DMS79 (cell line): ENCODE measurements around the gene STKLD1.

ENCODE experiments used
- DNase-seq: peaks from one replicate; lab custom pipeline; 2025; lab: John Stamatoyannopoulos, UW

Gene STKLD1

DNA sequence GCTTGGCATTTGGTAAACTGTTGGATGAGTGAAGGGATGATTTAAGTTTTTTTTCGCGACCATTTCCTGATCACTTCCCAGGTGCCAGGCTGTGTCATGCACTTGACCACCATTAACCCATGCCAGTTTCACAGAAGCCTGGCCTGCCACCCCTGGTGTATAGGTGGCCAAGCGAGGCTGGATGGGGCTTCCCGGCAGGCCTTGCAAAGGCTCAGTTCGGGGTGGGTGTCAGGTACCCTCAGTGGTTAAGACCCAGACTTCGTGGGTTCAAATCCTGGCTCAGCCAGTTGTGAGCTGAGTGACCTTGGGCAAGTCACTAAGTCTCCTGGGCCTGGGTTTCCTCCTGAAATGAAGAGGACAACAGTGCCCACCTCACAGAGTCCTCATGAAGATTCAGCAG lies 30.6 kb upstream of the STKLD1 start:
- DNase-seq: no peak

DNA sequence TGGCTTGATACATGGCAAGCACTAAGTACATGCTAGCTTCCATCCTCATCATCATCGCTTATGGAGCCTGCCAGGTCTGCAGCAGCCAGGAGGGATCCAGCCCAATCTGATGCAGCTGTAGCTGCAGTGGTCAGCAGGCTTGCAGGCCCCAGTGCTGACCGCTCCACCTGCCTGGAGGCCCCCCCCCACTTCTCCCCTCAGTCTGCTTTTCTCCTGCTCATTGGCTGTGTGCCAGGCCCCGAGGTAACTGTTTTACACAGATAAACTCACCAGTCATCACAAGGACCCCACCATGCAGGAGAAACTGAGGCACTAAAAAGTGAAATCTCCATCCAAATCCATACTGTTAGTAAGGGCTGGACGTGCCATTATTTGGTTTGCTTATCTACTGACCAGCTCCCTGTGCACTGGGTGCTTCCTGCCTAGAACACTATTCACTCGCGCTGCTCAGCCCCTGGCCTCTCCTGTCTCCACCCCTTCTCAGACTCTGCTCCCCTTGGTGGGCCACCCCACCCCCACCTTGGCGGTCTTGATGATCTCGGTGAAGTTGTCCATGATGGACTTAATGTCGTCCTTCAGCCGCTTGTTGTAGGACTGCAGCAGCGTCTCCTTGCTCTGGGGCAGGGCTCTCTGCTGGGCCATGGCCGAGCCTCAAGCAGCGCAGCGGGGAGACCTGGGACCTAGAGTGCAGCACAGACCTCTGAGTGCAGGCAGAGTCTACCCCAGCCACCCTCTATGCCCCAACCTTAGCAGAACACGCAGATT lies 30.0 kb upstream of the STKLD1 start:
- DNase-seq: no peak

DNA sequence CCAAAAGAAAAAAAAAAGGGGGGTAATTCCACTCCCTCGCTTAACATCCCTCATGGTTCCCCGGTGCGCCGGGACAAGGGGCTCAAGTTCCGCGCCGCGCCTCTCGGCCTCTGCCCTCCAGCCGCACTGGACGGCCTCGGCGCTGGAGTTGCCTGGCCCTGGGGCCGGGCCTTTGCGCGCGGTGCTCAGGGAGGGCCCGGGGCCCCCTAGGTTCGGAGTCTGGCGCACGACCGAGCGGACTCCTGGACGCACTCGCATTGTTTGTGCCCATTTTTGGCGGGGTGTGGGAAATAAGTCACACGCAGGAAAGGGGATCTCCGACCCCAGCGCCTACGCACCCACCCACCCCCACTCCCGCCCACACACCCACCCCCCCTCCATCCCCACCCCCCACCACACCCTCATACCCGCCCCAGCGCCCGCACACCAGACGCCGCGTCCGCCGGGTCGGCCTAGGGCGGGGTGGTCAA lies 28.6 kb upstream of the STKLD1 start:
- no peak for DNase-seq

DNA sequence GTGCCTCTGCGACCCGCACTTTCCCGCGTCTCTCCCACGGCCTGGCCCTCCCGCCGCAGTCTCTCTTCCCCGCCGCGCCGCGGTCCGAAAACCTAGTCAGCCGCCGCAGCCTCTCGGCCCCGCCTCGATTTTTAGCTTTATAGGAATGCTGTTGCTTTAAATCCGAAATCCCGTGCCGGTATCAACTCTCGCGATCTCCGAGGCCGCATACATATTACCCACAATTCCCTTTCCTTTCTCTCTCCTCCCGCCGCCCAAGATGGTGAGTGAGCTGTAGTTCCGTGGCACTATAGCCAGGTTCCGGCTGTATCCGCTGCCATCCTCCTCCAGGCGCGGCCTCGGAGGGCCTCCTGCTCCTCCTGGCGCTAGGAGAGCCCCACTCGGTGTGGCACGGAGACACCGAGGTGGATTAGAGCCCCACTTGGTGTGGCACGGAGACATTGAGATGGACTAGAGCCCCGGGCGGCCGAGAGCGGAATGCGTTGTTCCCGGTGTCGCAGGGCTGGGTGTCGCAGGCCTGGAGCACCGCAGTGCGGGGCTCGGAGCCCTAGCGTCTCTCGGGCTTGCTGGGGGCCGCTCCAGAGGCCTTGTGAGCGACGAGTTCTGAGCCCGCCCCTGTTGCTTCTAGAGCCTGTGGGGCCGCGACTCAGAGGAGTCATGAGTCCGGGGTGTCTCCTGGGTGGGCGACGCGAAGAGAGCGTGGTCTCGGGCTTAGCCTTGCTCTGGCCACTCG lies 28.0 kb upstream of the STKLD1 start, which contains the start of the genes MED22 and RPL7A:
MED22 (minus strand) TSS at position 147 of the 733 bp plus-strand sequence. CDS start 1,469 bp downstream, outside the sequence.
RPL7A (plus strand) TSS at position 234 of the 733 bp plus-strand sequence; CDS start at position 260, 26 bp downstream.
- peak; percentile 80 for DNase-seq

DNA sequence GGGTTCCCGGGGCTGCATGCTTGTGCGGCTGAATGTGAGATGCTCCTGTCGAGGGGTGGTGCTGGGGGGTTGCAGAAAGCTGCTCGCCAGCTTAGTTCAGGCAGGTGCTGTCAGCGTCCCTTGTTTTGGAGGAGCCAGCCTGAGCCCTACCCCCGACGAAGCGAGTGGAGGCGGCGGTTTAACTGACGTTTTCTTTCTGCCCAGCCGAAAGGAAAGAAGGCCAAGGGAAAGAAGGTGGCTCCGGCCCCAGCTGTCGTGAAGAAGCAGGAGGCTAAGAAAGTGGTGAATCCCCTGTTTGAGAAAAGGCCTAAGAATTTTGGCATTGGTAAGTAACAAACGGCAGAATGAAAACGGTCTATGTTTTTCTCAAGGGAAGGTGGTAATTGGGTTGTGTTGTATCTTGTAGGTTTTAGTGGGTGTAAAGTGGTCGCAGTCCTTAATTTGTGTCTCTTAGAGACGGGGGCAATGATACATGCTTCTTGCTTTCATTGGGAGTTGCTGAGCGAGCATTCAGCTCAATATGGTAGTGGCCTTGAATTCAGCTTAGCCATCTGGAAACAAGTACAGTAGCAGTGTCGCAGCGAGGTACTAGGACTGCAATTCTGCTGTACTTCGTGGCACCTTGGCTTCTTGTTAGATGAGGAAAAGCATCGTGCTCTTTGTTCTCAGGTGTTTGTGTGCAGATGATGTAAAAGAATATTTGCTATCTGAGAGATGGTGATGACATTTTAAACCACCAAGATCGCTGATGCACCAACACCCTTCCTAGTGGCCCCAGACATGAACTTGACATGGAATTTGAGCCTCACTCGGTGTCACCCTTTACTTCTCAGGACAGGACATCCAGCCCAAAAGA lies 27.2 kb upstream of the STKLD1 start:
- DNase-seq: no peak

DNA sequence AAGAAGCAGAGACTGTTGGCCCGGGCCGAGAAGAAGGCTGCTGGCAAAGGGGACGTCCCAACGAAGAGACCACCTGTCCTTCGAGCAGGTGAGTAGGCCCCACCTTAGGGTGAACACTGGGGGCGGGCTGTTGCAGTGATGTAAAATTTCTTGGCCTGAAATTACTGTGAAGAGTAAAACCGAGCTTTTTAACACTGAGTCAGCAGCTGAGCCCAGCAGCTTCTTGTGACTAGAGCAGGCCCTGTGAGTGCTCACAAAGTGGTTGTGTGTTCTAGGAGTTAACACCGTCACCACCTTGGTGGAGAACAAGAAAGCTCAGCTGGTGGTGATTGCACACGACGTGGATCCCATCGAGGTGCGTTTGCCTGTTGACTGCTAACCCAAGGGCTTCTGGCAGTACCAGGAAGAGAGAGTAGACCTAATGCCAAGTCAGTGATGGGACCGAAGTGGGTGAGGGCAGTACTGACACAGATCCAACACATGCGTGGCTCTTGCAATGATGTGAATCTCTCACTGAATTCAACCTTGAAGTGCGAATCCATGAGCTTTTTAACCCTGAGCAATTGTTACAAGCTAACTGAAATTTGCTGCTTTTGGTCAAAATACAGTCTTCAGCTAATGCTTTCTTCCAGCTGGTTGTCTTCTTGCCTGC lies 26.1 kb upstream of the STKLD1 start:
- DNase-seq: no peak

DNA sequence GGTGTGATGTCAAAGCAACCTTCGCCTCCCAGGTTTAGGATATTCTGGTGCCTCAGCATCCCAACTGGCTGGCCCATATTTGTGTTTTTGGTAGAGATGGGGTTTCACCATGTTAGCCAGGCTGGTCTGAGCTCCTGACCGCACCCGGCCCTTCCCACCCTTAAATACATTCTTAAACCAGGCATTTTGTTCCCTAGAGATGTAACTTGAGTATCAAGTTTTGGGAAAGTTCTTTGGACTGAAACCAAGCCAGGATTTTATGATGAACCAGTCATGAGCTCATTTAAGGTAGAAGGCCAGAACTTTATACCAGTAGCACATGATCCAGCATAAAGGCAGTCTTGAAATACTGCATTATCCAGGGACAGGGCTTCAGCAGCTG lies 24.6 kb upstream of the STKLD1 start:
- no peak for DNase-seq

DNA sequence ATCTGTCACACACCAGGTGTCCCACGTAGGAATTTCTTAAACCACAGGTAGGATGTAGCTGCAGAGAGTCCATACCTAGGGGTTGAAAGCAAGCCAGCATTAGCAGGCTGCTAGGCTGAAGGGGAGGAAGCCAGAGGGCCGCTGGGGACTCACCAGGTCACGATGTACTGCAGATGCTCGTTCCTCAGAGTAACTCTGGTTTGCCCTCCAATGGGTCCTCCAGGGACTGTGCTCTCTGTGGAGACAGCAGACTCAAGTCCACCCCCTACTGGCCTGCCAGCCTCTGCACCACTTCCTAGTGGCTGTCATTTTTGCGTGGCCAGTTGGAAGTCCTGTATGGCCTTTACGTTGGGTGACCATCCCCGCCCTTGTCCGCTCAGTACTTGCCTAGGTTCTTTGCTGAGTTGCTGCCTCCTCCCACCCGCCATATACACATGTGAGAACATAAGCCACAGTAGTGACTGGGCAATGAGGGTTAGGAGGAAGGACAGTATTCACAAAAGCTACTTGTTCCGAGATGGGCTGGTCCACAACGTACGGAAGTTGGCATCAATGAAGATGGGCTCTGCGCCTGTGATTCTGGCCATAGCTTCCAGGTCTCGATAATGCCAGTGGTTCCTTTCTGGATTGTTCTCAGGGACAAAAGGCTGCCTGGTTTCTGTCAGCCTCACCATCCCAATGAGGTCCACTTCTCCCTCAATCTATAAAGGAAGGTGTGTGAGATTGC lies 24.1 kb upstream of the STKLD1 start:
- DNase-seq: no peak

DNA sequence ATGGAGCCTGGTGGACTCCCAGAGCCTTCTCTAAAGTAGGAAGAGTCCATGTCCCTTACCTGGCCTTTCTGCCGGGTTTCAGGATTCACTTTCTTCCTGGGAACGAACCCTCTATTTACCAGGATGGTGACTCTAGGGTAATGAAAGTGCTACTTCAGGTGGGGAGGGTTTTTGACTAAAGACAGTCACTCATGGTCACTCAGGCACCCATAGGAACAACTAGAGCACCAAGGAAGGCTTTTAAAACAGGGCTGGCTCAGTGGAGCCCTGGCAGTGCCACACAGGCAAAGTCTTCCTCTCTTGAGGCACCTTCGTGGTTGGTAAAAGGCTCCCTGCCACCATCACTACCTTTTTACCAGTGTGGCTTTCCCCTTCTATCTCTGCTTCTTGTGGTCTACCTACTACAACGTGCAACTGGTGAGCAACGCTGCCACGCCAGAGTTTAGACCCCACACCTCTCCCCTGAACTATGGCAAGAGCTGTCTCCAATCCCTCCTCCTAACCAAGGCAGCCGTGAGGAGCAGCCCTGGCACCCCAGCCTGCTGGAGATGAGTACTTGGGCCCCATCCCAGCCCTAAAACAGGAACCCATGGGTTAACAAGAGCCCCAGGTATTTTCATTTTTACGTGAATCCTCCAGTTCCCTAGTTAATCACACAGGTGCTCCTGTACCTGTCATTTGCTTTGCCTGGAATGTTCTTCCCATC lies 23.4 kb upstream of the STKLD1 start:
- no peak for DNase-seq

DNA sequence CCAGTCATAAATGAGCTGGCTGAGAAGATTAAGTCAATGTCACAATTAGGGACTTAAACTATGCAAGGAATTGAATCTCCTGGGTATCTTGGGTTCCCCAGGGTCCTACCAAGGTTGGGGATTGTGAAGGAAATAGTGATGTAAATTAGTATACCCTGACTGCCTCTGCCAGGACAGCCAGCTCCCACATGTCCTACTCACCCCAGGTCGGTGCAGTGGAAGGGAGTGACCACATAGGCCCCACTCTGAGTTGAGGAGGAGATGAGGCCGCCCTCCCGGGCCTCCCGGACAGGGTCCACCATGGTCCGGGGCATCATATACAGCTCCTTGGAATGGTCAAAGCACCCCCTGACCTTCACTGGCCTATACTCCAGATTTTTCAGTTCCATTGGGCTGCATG lies 22.6 kb upstream of the STKLD1 start:
- no peak for DNase-seq

DNA sequence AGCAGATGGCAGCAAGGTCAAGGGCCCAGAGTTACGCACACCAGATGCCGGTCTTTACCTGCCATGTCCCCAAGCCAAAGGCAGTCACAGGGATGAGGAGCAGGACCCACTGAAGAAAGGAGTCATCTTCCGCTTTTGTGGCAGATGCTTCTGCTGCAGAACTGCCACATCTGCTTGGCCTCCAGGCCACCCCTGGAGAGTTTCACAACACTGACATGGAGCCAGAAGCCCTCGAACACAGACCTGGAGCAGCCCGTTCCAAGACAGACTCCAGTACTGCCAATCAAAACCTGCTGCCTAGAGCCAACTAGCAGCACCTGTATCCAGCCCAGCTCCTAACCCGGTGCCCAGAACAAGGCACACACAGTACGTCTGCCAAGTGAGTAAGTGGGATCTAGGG lies 21.4 kb upstream of the STKLD1 start:
- no peak for DNase-seq

DNA sequence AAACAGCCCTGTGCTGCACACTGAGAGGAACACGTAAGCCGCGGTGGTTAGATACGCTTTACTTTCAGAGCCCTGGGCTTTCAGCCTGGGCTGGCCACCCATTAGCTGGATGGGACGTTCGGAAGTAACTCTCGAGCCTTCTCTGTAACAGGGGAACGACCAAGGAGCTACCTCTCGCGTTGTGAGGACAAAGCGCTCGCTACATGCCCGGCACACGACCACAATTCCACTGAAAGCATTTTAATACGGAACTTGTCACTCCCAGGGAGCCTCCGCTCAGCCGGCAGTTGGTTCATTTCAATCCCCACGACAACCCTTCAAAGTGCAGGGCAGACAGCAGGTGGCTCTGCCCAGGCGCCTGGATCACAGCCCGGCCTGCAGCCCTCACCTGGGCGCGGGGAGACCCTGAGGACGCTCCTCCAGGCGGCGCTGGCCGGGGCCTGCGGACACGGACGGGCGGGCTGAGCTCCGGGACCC lies 20.2 kb upstream of the STKLD1 start:
- DNase-seq: no peak

DNA sequence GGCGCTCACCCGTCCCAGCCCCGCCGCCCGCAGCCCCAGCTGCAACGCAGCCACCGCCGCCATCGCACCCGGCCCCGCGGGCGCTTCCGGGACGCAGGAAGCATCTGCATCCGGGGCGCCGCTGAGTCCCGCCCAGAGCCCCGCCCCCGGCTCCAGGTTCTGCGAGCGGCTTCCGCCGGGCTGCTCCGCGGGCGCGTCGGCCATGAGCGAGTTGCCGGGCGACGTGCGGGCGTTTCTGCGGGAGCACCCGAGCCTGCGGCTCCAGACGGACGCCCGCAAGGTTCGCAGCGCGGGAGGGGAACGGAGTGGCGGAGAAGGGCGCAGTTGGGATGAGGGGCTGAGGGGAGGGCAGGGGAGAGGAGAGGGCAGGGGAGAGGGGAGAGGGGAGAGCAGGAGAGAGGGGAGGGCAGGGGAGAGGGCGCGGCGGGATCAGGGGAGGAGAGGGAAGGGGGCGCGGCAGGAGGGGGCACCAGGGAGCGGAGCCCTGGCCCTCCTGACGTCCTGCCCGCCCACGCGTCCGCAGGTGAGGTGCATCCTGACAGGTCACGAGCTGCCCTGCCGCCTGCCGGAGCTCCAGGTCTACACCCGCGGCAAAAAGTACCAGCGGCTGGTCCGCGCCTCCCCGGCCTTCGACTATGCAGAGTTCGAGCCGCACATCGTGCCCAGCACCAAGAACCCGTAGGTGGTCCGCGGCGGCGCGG lies 19.6 kb upstream of the STKLD1 start, which contains the start of the genes SURF1 and SURF2:
SURF1 (minus strand) TSS at position 97 of the 701 bp plus-strand sequence; CDS start at position 63, 34 bp downstream.
SURF2 (plus strand) TSS at position 160 of the 701 bp plus-strand sequence; CDS start at position 203, 43 bp downstream.
- peak; percentile 41 for DNase-seq

DNA sequence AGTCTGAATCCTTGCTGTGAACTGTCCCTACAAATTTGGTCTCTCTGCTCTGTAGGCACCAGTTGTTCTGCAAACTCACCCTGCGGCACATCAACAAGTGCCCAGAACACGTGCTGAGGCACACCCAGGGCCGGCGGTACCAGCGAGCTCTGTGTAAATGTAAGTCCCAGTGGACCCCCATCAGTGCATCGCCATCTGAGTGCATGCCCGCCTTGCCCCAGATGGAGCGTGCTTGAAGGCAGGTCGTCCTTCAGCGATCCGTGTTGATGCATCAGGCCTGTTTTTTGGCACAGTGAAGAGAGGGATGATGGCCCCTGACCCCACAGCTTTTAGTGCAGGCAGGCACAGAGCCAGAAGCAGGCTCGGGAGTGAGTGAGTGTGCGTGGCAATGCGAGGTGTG lies 18.5 kb upstream of the STKLD1 start:
- no peak for DNase-seq

DNA sequence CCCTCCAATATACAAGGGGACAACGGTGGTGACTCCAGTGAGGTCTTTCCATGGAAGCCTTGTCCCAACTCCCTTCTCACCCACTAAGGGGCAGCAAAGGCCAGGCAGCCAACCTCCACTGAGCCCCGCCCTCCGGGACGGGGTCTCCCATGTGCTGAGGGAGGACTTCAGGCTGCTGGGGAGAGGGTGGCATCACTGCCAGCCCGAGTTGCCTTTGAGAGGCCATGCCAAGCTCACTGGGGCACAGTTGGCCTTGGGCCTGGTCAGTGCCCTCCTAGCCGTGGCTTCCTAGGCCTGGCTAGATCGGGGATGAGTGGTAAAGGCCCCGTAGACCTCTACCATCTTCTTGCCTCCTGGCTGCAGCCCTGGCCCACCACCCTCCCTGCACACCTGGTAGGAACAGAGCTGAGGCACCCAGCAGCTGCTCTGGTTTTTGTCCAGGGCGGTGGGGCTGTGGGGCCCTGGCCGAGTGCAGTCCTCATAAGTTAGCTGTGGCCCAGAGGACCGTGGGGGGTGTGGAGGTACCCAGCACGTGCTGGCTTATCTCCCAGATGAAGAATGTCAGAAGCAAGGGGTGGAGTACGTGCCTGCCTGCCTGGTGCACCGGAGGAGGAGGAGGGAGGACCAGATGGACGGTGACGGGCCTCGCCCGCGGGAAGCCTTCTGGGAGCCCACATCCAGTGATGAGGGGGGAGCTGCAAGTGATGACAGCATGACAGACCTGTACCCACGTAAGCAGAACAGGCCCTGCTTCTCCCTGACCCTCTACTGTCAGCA lies 16.6 kb upstream of the STKLD1 start:
- no peak for DNase-seq

DNA sequence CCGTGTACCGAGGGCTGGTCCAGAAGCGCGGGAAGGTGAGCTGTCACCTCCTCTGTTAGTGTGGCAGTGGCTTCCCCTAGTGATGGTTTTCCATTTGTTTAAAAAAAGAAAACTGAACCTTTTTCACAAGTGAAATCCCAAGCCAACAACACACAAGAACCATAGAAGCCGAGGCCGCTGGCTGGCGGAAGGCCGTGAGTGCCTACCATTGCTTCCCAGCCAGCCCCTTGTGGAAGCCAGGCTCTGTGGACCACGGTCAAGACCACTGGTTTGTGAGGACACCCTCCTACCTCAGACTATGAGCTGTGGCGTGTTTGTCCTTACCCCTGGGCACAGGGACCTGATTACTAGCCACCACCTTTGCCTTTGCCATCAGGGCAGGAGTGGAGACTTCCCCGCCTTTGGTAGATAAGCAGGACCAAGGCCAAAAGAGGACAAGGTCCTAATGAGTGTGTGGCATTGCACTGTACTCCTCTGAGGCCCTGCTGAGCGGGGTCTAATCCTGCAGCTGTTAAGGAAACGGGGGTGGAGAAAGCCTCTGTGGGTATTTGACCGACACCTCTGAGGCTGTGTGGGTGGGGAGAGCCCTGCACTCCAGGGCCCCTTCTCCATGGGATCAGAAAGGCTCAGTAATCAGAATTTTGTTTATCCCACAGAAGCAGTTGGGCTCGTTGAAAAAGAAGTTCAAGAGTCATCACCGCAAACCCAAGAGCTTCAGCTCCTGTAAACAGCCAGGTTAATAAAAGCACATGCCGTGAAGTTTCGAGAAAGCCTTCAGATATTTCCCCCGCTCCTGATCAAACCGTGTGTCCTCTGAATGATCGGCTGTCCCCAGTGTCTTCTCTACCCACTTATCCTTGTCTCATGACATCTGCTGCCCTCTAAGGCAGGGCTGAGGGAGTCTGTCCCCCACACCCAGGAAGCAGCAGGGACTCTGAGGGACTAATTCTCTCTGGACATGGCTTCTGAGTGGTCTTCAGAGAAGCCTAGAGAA lies 15.5 kb upstream of the STKLD1 start:
- no peak for DNase-seq

DNA sequence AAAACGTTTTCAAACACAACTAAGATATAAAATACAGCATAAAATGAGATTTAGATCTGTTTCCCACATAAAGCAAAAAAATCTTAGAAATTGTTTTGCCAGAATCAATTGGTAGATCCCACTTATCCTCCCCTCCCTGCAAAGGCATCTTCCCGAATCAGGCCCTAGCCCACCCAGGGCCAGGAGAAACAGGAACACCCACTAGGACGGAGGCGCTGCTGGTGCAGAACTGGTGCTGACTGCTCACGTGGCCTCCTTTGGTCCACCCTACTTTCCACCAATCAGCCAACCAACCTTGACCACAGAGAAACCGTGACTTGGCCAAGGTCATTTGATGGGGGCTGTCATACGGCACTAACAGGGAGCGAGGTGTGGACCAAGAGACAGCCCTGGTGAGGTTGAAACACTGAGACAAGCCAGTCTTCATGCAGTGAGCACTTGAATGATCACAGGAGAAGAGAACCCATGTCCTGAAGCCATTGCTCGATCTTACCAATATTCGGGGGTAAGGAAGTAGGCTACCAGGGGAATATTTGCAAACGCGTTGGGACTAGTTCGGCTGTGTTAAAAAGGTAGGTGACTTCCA lies 14.6 kb upstream of the STKLD1 start:
- no peak for DNase-seq
